Left ventricle myocardium inferior (tissue), 1 donor: ENCODE data around the gene RNGTT. TPM values are rescaled to one million over a fixed set of nuclear protein-coding genes. Genes with fewer than 3 reads are reported as not detected.

Source experiments
- DNase-seq: peaks from one replicate; pipeline ENCODE4 v3.0.0-alpha.2; 2020
- H3K27ac ChIP-seq: fragments of 200-600 bp; replicated peaks from 2 replicates; pipeline ENCODE4 v1.8.0; 2021
- H3K27me3 ChIP-seq: fragments of 200-600 bp; 2 replicates; pipeline ENCODE4 v1.8.0; 2021; ENCODE audit warnings: low read depth
- H3K36me3 ChIP-seq: fragments of 200-600 bp; 2 replicates; pipeline ENCODE4 v1.8.0; 2021
- H3K4me1 ChIP-seq: fragments of 200-600 bp; 2 replicates; pipeline ENCODE4 v1.8.0; 2021
- H3K4me3 ChIP-seq: fragments of 200-600 bp; 2 replicates; pipeline ENCODE4 v1.8.0; 2021; ENCODE audit warnings: mild to moderate bottlenecking, moderate library complexity
- H3K9me3 ChIP-seq: fragments of 200-600 bp; replicated peaks from 2 replicates; pipeline ENCODE4 v1.8.0; 2021
- CTCF ChIP-seq: fragments of 200-600 bp; IDR thresholded peaks from 2 replicates; pipeline ENCODE4 v1.8.0; 2021; ENCODE audit warnings: antibody characterized with exemption, mild to moderate bottlenecking, borderline replicate concordance
- intact Hi-C: fragments of 100-400 bp; cut with micrococcal nuclease; formaldehyde crosslinking; loops from one replicate; pipeline ENCODE4 v1.11.0; 2022
- total RNA-seq: library from RNA; stranded (reverse); fragmentation: NEBNext Ultra II Directional; extraction: Animal tissue kit (Norgen Biotek cat#: 25700); gene quantifications from one replicate; pipeline ENCODE4 v1.2.1, GENCODE V29; 2021
- donor health status: DM: no; HTN: yes; CAD: no; lungs with severe emphysema.

Gene RNGTT
- total RNA-seq, 1 donor from 2014 or later = 9.1 TPM

GRCh38 chr6:88561954-88562315 is 401.5 kb downstream of the RNGTT start:
- no peaks in the 10 kb centered on the region for H3K27me3 ChIP-seq
- H3K36me3 ChIP-seq = no peaks in the 10 kb centered on the region
- no peak for DNase-seq
- intact Hi-C loops = no loop called here
- no peaks in the 10 kb centered on the region for H3K9me3 ChIP-seq
- H3K4me1 ChIP-seq = peaks cover 6% of the 10 kb centered on the region
- H3K27ac ChIP-seq = no peak overlapping the region
- no peak for TF ChIP-seq CTCF
- no peak overlapping the region for H3K4me3 ChIP-seq

- Histone ChIP-seq H3K4me1 (peaks cover 6% of the 10 kb centered on the region), H3K4me3 (no peak overlapping the region), H3K27ac (no peak overlapping the region), H3K9me3 (no peaks in the 10 kb centered on the region), H3K36me3 (no peaks in the 10 kb centered on the region), H3K27me3 (no peaks in the 10 kb centered on the region)
- no peak for TF ChIP-seq CTCF
- intact Hi-C loops = no loop called here
- DNase-seq = no peak
These were observed 402.1 kb downstream of the RNGTT start for GRCh38 chr6:88561034-88561953.

Other genes starting within 250 kb of the RNGTT start
- gene PNRC1, start 117.1 kb upstream of the RNGTT start, total RNA-seq = 180 TPM
- gene SRSF12, start 154.5 kb upstream of the RNGTT start, total RNA-seq = not detected
- 14.3 TPM for gene PM20D2, start 182.4 kb upstream of the RNGTT start, total RNA-seq